Pulmonary artery endothelial cell (primary cell): ENCODE data around the gene PLEKHD1. TPM values are rescaled to one million over a fixed set of nuclear protein-coding genes. Genes with fewer than 3 reads are reported as not detected.

Experiments used
- DNase-seq: peaks from one replicate; pipeline ENCODE4 v3.0.0-alpha.2; 2011; ENCODE audit warnings: low read depth, low spot score
- total RNA-seq: library from RNA; depleted of rRNA; stranded (reverse); fragments of >200 nt; gene quantifications from 2 replicates; pipeline ENCODE4 v1.2.3, GENCODE V29; 2014

The PLEKHD1 gene
- total RNA-seq, 1 donor from 2014 or later, result under 0.01 TPM

DNA sequence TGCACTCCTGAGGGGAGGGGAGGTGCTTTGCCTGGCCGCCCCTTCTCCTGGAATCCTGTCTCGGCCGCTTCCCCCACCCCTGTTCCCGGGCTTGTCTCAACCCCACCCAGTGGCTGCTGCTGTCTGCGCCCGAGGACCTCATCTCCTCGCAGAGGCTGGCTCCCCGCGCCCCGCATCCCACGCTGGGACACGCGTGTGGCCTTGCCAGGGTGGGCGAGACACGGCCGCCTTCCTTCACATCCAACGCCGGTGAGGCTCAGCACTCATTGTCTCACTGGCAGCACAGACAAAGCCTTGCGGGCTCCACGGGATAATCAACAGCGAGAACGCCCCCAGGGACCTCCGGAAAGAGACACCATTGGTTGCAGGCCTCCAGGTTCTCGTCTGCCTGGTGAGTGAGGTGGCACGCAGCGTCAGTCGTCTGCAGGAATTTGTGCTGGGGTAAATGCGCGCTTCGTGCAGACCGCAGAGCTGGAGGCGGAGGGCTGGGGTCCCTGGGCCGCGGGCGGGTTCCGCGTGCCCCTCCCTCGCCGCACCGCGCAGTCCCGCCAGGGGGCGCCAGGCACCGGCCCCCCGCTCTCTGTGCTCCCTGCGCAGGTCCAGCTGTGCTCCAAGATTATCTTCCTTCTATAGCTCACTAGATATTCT is 63.3 kb downstream of the PLEKHD1 start:
- DNase-seq, result no peak

DNA sequence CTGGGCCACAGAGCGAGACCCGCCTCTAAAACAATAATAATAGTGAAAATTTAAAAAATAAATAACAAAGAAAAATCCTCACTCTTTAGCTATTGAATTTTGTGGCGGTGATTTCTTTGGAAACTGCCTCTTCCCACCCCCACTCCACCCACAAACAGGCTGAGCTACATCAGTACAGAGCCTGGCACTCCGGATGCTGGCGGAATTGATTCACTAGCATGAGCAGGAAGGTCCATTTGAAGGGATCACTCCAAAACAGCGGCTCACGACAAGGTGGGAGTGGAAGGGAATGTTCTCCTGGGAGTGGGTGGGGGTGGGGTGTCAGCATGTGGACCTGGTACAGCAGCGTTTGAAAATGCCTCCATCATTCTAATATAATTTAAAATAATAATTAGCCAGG is 64.0 kb downstream of the PLEKHD1 start:
- DNase-seq, result no peak

DNA sequence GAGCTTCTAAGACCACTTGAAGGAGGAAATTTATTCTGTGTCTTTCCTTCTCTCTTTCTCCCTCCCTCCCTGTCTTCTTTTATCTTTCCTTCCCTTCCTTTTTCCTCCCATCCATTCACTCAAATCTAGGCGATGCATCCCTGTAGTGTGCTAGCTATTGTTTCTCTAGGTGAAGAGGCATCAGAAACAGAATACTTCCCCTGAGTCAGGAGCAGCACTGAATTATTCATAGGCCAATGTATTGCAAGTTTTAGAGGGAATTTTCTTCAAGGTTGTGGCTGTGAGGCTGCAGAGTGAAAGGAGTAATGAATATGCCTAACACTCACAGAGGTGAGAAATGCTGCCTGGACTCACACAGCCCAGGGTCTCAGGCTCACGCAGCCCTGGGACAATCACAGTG is 67.0 kb downstream of the PLEKHD1 start:
- no peak for DNase-seq

DNA sequence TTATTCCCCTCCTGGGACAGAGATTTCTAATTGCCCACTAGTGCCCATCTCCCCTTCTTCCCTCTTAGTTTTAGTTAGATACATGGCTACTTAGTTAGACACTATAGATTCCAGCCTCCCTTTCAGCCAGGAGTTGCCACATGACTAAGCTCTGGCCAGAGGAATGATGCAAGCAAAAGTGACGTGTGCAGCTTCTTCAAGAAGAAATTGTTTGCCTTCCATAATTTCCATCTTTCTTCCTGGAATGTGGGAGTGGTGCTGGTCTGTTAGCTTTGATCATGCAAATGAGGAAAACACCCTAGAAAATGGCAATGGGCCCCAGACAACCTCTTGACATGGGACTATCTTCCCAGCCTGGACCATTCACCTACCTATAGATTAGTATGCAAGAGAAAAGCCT is 68.7 kb downstream of the PLEKHD1 start:
- DNase-seq, result no peak

DNA sequence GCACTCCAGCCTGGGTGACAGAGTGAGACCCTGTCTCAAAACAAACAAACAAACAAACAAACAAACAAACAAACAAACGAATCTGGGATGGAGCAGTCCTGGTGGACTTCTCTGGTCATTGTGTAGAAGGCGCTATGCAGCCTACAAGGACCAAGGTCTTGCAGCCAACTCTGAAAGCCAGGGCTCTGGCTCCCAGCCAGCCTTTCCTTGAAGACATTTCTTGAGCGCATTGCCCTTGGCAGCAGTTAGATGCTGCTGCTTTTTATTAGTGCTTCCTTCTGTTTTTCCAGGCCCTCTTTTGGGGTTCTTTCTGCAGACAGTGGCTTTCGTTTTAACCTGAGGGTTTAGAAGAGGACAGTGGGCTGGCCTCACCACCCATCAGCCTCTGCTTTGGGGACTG is 70.0 kb downstream of the PLEKHD1 start:
- DNase-seq, result no peak

DNA sequence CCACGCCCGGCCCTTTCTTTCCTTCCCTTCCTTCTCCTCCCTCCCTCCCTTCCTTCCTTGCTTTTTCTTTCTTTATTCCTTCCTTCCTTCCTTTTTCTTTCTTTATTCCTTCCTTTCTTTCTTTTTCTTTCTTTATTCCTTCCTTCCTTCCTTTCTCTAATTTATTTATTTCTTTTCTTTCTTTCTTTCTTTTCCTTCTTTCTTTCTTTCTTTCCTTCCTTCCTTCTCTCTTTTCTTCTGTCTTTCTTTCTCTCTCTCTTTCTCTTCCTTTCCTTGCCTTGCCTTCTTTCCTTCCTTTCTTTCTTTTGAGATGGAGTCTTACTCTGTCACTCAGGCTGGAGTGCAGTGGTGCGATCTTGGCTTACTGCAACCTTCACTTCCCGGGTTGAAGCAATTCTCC is 74.2 kb downstream of the PLEKHD1 start:
- no peak for DNase-seq

DNA sequence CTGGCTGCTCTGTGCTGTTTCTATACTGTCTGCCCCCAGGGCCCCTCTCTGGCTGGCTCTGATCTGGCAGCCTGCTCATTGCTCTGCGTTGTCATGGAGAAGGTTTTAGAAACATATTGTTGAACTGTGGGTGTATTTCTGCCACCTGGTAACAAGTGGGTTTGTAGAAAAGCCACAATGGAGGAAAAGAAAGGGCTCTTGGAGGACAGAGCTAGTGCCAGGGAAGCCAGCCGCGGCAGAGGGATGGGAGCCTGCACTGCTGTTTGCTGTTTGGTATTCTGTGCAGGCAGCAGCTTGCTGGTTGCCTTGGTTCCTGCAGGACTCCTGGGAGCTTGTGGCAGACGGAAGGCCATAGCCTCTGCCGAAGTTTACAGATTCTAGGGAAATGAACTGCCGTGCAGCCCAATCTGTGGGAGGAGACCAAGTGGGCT is 75.1 kb downstream of the PLEKHD1 start:
- DNase-seq, result no peak

DNA sequence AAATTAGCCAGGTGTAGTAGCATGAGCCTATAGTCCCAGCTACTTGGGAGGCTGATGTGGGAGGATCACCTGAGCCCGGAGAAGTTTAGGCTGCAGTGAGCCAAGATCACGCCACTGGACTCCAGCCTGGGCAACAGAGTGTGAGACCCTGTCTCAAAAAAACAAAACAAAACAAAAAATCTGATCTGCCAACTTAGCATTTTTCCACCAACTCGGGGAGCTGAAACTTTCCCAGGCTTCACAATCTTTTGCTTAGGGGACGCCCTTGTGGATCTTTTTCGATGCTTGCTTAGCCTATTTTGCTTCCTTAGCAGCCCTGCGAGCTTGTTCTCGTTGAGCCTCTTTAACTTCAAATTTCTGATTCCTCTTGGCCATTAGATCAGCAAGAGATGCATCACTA is 76.3 kb downstream of the PLEKHD1 start:
- no peak for DNase-seq

DNA sequence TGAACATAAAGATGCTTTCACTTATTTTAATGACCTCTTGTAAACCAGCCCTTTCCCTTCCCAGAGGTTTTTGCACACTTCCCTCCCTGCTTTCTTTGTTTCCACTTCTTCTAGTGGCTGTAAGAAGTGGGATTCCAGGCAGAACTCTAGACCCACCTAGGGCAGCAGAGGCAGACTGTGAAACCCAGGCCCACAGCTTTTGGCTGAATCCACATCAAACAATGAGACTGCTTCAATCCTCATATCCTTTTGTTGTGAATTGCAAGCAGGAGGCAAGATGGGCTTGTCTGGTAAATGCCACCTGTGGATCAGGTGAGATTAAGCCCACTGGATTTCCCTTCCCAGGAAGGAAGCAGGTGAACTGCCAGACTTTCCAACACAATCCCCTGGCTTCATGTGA is 77.4 kb downstream of the PLEKHD1 start:
- no peak for DNase-seq

DNA sequence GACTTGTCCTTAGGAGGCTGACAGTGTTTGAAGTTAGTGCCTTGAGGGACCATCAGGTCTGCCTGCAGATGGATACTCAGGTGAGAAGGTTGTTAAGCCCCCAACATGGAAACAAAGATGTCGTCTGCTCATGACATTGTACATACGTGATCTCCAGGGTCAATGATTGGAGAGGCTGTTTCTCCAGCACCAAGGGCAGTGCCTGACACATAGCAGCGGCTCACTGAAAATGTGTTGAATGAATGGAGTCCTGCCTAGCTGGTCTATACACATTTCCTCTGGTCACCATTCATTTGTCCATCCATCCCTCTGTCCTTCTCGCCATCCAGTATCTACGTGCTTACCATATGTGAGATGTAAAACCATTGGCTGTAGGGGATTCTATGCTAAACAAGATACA is 83.0 kb downstream of the PLEKHD1 start:
- DNase-seq, result no peak

DNA sequence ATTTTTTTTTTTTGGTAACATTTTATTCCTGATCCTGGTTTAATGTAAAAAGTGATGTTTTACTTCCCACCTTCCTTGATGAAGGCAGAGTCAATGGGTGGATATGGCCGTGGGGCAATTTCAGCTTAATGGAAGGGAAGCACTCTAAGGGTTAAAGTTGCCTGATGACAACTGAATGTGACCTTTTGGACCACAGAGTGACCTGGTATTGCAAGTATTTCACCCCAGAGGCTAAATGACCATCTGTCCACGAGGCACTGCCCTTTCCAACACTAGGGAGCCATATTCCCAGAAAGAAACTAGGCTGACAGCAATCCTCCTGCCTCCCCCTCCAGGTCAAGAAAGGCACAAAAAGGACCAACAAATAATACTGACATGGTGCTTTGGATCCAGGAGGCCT is 85.3 kb downstream of the PLEKHD1 start:
- DNase-seq, result no peak

DNA sequence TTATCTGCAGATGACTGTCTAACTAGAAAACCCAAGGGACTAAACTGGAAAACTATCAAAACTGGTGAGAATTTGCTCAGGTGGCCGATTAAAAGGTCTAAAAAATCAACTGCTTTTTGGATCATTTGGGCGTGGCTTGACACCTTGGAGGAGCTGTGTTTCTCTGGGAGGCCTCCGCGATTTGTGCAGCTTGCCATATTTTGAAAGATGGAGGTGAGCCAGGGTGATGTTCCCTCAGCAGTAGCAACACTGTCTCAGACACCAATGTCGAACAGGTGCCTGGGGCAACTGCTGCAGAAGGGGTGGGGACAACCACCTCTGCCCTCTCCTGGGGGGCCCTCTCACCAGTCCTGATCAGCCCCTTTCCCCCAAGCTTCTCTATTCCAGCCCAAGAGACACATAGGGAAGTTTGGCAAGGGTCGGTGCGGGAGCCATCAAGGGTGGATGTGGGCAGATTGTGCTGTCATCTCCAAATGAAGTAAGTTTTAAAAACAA is 86.4 kb downstream of the PLEKHD1 start:
- DNase-seq, result no peak

DNA sequence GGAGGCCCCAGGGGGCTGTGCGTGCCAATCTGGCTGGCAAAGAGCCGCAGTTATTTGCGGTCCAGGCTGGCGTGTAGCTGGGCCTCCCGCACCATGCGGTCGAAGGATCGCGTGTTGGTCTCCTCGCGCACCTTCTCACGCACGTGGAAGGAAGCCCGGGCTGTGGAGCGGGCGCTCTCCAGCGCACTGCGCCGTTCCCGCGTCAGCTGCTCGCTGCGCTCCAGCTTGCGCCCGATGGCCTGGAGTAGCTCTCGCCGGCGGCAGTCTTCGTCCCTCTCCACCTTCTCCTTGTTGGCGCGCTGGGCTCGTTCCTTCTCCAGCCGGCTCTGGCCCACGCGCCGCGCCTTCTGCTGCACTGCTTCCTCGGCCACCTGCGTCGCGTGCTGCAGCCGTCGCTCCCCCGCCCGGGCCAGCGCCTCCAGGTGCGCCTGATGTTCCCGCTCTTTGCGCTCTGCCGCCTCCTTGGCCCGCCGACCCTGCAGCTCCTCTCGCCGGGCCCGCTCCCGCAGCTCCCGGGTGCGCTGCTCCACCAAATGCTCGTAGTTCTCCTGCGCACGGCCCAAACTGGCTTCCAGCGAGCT is 87.0 kb downstream of the PLEKHD1 start:
- DNase-seq, result no peak

DNA sequence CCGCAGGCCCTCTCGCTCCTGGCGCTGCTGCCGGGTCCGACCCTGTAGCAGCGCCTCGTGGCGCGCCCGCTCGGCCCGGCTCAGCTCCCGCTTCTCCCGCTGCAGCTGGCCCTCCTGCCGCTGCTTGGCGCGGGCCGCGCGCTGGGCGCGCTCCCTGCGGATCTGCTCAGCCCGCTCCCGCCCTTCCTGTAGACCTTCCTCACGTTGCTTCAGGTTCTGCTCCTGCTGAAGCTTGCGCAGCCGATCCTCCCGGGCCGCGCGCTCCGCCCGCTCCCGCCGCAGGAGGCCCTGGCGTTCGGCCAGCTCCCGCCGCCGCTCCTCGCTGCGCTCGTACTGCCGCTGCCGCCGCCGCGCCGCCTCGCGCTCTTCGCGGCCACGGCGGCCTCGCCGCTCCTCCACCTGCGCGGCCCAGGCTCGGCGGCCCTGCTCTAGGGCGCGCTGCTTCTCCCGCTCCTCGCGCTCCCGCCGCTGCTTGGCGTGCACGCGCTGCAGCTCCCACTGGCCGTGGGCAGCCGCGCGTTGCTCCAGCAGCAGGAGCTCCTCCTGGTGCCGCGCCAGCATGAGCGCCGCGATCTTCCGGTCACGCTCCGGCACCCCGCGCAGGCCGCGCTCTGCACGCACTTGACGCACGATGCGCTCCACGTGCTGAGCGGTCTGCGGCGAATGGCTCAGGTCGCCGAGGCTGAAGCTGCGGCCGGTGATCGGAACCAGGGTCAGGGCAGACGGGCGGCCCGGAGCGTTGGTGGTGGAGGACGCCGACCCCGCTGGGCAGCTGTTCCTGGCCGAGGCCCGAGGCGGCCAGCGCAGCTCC is 87.7 kb downstream of the PLEKHD1 start:
- no peak for DNase-seq

DNA sequence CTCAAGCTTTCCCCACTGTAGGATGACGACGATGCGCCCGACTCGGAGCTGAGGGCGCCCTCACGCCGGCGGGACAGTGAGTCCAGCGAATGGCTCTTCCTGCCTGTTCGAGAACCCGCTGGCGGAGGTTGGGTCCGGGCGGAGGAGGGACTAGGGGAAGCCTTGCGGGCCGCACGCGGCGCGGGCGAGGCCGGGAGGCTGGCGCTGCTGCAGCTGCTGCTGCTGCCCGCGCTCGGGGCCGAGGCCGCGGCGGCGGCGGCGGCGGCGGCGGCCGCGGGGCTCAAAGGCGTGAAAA is 88.3 kb downstream of the PLEKHD1 start:
- DNase-seq, result no peak

DNA sequence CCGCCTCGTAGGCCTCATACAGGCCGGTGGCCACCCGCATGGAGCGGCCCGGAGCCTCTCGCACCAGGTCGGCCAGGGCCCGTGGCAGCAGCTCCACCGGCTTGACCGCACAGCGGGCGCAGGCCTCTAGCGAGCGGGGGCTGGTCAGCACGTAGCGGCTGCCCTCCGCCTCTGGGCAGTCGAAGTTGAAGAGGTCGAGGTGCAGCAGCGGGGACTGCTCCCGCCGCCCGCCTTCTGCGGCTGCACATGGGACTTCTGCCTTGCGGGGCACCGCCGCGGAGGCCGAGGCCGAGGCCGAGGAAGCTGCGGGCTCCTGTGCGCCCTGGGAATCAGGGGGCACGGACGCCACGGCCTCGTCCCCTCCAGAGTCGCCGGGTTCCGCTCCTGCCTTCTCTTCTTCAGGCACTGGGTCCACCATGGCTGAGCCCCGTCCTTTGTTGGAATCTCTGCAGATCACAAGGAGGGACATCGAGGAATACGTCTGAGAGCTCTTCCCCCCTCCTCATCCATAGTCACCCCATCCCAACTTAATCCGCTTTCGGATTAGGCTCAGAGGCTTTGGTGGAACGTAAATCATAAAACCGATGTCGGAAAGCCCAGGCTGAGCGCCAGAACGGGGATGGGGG is 88.8 kb downstream of the PLEKHD1 start:
- no peak for DNase-seq

DNA sequence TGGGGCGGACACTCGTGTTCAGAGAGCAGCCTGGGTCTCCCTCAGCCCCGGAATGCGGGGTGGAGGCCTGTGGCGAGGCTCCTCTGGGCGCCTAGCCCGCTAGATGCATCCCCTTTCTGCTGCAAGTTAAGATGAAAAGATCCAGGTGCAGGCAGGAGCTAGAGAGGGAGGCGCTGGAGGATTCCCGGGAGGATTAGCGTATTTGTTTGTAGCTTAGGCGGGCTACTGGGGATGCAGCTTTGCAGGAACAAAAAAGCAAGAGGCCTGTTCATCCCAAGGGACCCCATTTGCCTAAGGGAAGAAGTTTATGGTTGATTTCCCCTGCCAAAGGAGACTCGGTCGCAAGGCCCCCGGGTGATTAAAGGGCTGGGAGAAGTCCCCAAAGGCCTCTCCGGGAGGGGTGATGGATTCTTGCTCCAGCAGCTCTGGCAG is 89.3 kb downstream of the PLEKHD1 start:
- no peak for DNase-seq

DNA sequence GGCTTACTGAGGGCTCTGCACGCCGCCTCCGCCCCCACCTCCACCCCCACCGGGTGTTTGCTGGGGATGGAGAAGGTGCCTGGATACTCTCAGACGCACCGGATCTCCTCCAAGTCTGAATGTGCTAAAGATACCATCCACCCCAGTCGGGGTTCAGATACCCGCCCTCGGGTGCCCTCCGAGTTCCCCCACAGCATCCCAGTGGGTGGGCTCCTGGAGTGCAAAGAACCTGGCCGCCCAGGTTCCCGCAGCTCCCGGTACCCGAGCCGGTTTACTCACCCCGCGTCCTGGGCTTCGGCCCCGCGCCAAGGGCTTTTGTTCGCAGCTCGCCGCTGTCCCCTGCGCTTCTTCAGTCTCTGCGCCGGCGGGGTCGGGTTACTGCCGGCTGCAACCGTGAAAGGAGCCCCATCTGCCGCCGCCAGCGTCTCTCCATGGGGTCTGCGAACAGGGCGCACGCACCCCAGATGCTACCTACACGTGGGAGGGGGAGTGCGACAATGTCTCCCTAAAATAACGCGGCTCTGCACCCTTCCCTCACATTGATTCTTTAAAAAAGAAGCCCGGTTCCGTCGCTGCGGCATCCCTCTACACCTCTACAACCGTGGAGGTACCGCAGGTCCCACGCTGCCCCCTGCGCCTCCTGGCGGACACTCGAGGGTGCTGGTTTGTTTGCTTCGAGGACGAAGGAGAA is 89.9 kb downstream of the PLEKHD1 start, which contains the start of gene CCDC177:
Gene CCDC177 (minus strand): TSS at position 609 of the 691 bp plus-strand sequence. CDS start 1,249 bp downstream, outside the sequence.
- no peak for DNase-seq

DNA sequence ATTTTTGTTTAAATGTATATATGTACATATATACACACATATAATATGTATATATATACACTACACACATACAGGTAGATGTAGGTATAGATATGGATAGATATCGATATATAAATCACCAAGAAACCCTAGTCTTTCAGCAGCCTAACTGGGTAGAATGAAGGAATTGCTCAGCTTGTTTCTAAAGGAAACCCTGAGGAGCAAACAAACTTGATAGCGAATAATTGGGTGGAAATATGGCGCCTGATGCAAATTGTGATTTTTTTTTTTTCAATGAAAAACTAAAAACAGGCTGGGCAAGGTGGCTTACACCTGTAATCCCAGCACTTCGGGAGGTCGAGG is 90.4 kb downstream of the PLEKHD1 start:
- DNase-seq, result no peak

DNA sequence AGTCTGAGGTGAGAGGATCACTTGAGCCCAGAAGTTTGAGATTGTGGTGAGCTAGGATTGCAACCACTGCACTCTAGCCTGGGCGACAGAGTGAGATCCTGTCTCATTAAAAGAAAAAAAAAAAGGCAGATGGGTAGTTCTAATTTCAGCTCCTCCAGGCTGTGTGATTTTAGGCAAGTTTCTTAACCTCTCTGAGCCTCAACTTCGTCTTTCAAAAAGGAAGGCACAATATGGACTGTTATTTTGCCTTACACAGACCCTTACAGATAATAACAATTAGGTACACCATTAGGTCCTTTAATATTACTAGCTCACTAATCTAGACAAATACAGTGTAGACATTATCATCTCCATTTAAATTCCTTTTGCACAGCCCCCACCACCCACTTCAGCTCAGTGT is 94.9 kb downstream of the PLEKHD1 start:
- DNase-seq, result no peak

DNA sequence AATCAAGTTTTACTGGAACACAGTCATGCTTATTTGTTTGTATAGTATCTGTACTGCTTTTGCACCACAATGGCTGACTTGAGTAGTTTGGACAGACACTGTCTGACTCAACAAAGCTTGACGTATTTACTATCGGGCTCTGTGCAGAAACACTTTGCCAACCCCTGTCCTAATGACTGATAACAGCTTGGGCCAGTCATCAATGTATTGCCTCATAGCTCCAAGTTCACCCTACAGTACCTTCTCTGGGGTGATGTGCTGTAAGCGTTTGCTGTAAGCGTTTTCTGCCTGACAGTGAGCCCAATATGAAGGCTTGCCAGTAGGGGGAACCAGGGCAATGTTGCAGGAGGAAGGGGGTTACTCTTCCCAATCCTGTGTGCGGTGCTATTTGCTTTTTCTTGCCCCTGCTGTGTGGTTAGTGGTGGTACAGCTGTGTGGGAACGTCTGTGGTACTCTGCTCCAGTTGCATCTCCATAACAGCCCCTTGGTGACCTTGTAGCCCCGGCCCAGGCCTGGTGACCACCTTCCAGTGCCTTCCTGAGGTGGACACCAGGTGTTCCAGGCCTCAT is 95.6 kb downstream of the PLEKHD1 start:
- no peak for DNase-seq
